HG03060 (cell line): Measurements from ENCODE around the gene UBFD1.
"Not testable (repeated sequence)": the region's sequence is repeated elsewhere in the genome, so short reads cannot be mapped to it uniquely, and the experiment has no call there.

Source experiments
- ATAC-seq: cut with Tn5 transposase; IDR thresholded peaks from one replicate; pipeline ENCODE4 v1.9.1; 2021; ENCODE audit warnings: low read depth, moderate number of reproducible peaks; ENCODE audit not compliant: unreplicated experiment

Gene UBFD1

GRCh38 chr16:23524886-23525285, 32.6 kb upstream of the UBFD1 start:
- ATAC-seq = no peak

GRCh38 chr16:23527961-23528643, 29.4 kb upstream of the UBFD1 start:
- no peak for ATAC-seq

GRCh38 chr16:23528644-23529310, 28.8 kb upstream of the UBFD1 start:
- ATAC-seq = no peak

- ATAC-seq = no peak
Measured at GRCh38 chr16:23530062-23530461, 27.5 kb upstream of the UBFD1 start.

GRCh38 chr16:23532448-23532847, 25.1 kb upstream of the UBFD1 start:
- no peak for ATAC-seq

- ATAC-seq = no peak
Measured at GRCh38 chr16:23534868-23535860, 22.4 kb upstream of the UBFD1 start.

- no peak for ATAC-seq
Measured at GRCh38 chr16:23535901-23536300, 21.6 kb upstream of the UBFD1 start.

GRCh38 chr16:23537390-23537789, 20.1 kb upstream of the UBFD1 start:
- no peak for ATAC-seq

- no peak for ATAC-seq
Measured at GRCh38 chr16:23538919-23539278, 18.6 kb upstream of the UBFD1 start.

GRCh38 chr16:23539984-23540816, 17.3 kb upstream of the UBFD1 start:
- no peak for ATAC-seq

- not testable (repeated sequence) for ATAC-seq
Measured at GRCh38 chr16:23540817-23541178, 16.7 kb upstream of the UBFD1 start.

GRCh38 chr16:23544436-23544835, 13.1 kb upstream of the UBFD1 start:
- no peak for ATAC-seq

- ATAC-seq = no peak
Measured at GRCh38 chr16:23549938-23550337, 7.6 kb upstream of the UBFD1 start.

GRCh38 chr16:23552161-23552560, 5.4 kb upstream of the UBFD1 start:
- ATAC-seq = no peak

GRCh38 chr16:23554536-23554935, 3.0 kb upstream of the UBFD1 start:
- no peak for ATAC-seq

GRCh38 chr16:23557779-23558702, 514 bp downstream of the UBFD1 start:
- no peak for ATAC-seq

- ATAC-seq = no peak
Measured at GRCh38 chr16:23561586-23561985, 4.1 kb downstream of the UBFD1 start.

GRCh38 chr16:23562505-23562904, 5.0 kb downstream of the UBFD1 start:
- no peak for ATAC-seq

- no peak for ATAC-seq
Measured at GRCh38 chr16:23563186-23563585, 5.7 kb downstream of the UBFD1 start.
